Kidney glomerular epithelial cell (primary cell): ENCODE measurements around the gene INSYN2B.

Source experiments
- DNase-seq: peaks from one replicate; lab custom pipeline; 2025; lab: John Stamatoyannopoulos, UW

Gene INSYN2B

DNA sequence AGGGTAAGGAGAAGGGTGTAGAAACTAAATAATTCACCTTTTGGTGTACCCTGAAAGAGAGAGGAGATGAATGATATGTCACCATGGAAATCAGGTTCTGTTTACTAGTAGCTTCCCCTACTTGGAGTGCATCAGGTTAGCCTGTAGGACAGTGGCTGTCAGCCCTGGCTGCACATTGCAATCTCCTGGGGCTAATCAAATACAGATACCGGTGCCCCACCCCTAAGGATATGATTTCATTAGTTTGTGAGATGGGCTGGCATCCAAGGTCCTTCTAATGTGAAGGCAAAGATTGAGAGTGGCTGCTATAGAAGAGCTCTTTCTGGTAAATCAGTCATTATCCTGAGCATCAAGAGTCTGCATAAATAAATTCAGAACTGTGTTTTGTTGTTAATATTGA is 47.2 kb downstream of the INSYN2B start:
- DNase-seq: no peak

- no peak for DNase-seq
These were observed 56.3 kb downstream of the INSYN2B start for GRCh38 chr5:169923988-169924387.

DNA sequence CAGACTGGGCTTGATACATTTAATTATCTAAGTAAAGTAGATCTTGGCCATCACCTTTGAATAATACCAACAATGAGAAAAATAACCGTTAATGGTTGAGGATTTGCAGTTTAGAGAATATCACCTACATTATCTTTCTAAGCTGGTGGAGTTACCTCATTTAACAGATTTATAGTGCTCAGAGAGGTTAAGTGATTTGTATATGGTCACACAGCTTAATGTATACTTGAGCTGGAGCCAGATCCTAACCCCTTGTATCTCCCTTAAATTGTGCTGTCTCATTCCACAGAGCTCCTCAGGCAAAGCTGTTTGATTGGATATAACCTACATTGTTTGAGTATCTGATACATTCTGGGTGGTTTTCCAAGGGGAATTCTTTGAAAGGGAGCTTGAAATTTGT is 57.8 kb downstream of the INSYN2B start:
- DNase-seq: no peak

DNA sequence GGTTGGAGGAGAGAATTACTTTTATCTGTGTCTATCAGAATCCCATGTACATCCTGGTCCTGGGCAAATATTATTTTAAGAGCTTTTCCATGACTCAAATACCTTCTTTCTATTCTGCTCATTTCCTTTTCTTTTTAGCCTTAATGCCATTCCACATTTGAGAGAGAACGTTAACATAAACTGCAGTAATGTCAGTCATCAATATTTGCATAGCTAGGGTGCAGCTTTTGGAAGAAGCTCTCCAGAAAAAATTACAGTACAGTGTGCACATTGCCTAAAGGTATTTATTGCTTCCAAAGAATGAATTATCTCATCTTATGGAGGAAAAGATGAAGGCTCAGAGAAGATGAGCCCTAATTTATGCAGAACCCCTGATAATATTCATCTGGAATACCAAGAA is 58.3 kb downstream of the INSYN2B start:
- DNase-seq: no peak

DNA sequence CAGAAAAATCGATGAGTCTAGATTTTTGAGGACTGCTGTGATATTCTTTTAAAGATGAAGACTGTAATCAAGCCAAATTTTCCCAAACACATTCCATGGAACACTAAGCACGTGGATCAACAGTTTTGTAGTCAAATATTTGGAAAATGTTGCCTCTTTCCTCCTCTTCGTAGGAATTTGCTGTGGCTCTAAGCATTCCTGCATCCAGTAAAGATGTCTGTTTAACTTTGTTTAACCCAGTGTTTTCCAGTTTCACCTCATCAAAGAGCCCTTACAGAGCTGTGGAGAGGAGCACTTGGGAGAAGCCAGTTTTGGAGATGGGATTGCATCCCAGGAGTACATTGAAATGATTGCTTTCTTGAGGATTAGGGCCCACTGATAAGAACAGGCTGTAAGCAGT is 58.9 kb downstream of the INSYN2B start:
- DNase-seq: no peak

- no peak for DNase-seq
These were observed 59.8 kb downstream of the INSYN2B start for GRCh38 chr5:169920474-169920873.

GRCh38 chr5:169918228-169918627 is 62.1 kb downstream of the INSYN2B start:
- DNase-seq: no peak

- DNase-seq: no peak
These were observed 62.8 kb downstream of the INSYN2B start for GRCh38 chr5:169917500-169917899.

GRCh38 chr5:169914766-169915165 is 65.5 kb downstream of the INSYN2B start:
- DNase-seq: peak; percentile 64

DNA sequence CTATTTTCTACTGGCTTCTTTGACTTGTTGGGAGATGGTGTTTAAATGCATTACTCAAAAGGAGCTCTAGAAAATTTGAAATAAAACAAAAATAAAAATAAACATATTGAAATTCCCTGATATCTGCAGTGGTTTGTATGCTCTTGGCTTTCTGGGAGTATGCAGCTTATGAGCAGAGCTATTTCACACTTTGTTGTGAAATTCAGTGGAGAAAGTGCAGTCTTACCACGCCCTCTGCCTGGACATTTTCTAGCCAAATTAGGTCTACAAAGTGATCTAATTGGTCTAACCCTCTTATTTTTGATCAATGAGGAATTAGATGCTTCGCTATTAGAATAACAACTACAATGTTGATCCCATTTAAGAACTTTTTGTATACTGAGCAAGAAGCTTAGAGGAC is 66.8 kb downstream of the INSYN2B start:
- DNase-seq: no peak

- no peak for DNase-seq
These were observed 68.7 kb downstream of the INSYN2B start for GRCh38 chr5:169911448-169912212.

DNA sequence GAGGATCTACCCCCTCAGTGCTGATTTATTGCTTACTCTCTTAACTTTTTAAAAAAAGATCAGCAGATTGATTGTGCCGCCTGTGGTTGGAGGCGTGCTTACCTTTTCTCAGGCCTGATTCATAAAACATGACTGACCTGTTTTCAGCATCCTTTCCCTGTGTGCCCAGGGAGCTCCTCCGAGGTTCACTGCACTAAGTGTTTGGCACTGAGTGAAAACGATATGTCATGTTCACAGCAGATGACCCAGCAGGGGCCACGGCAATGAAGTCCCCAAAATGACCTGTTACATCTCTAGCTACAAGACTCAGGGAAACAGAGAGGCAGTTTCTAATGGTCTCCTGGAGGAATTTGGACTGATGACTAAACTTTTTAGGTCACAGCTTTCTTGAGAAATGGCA is 69.9 kb downstream of the INSYN2B start:
- no peak for DNase-seq

GRCh38 chr5:169909945-169910344 is 70.3 kb downstream of the INSYN2B start:
- no peak for DNase-seq

DNA sequence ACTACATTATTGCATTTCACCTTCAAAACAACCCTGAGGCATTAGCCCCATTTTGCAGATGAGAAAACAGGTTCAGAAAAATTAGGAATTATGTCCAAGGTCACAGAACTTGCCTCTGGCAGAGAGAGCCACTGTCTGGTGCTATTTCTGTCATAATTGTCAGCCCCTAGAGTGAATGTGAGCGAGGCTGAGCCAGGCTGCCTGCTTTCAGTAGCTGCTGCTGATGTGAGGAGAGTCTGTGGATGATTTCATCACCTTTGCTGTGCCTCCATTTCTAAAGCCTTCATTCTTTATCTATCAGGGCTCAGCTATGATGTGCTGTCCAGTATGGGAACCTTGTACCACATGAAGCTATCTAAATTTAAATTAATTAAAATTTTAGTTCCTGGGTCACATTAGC is 71.4 kb downstream of the INSYN2B start:
- DNase-seq: no peak

- no peak for DNase-seq
These were observed 73.3 kb downstream of the INSYN2B start for GRCh38 chr5:169906745-169907649.

- DNase-seq: no peak
These were observed 75.3 kb downstream of the INSYN2B start for GRCh38 chr5:169905017-169905416.

GRCh38 chr5:169904508-169904907 is 75.8 kb downstream of the INSYN2B start:
- no peak for DNase-seq

DNA sequence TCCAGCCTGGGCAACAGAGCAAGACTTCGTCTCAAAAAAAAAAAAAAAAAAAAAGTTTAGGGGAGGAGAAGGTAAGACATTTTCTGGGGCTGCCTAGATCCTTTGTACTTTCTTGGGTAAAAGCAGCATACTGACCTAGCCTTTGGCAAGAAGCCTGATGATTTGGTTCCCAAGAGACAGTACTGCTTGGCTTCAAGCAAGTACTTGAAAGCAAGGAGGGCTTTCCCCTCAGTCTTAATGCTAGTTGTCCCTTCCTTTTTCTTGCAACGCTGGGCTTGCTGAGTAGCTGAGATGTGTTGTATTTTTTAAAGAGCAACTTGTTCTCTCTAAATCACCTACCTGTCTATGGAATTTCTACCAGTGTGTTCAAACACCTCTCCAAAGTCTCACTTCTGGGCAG is 76.2 kb downstream of the INSYN2B start:
- no peak for DNase-seq

GRCh38 chr5:169901896-169902295 is 78.4 kb downstream of the INSYN2B start:
- DNase-seq: no peak

GRCh38 chr5:169897481-169897880 is 82.8 kb downstream of the INSYN2B start:
- DNase-seq: no peak

DNA sequence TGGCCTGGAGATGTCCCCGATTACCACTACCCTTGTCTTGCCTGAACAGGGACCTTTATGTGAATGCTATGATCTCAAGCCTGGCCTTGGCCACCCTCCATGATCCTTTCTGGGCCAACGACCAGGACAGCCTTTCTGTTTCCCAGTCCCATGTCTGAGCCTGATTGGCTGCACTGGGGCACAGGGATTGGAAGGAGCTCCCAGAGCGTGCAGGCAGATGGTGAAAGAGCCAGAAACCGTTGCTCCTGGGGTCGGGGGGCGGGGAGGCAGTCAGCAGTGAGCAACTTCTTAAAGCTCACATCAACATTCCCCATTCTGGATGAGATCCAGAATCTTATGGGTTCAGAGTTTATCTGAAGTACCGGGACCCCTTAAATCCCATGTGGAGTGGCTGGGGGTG is 84.4 kb downstream of the INSYN2B start:
- DNase-seq: no peak

DNA sequence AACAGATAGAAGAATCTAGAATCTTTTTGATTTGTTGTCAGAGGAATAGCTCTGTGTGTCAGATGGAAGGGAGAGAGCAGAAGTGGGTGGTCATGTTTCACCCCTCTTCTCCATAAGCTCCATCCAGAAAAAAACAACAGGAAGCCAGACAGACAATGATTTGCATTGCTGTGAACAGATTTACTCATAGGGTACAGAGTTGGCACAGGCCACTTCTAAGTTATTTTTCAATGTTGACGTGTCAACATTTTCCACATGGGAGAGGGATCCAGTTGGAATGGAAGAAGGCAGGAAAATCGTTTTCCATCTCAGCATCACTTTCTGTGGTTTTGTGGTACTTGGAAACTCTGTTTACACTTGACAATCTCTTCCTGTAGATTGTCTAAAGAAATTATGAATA is 86.7 kb downstream of the INSYN2B start:
- no peak for DNase-seq

GRCh38 chr5:169893010-169893409 is 87.3 kb downstream of the INSYN2B start:
- no peak for DNase-seq
